HepG2 (cell line): ENCODE data around the gene PFN2. TPM values are rescaled to one million over a fixed set of nuclear protein-coding genes. Genes with fewer than 3 reads are reported as not detected.

Experiments used
- CHCHD3 ChIP-seq: sonication (generic); formaldehyde crosslinking; IDR thresholded peaks from 2 replicates; pipeline ENCODE4 v1.8.0; 2022; ENCODE audit warnings: mild to moderate bottlenecking, missing genetic modification reagents, moderate library complexity
- CREBL2 ChIP-seq: sonication (generic); formaldehyde crosslinking; IDR thresholded peaks from 2 replicates; pipeline ENCODE4 v1.8.1; 2023; ENCODE audit warnings: missing genetic modification reagents, mild to moderate bottlenecking, borderline replicate concordance
- GATAD2A ChIP-seq: IDR thresholded peaks from 2 replicates; pipeline ENCODE4 v1.6.1; 2016
- HNF4A ChIP-seq: sonication (generic); formaldehyde crosslinking; IDR thresholded peaks from 2 replicates; pipeline ENCODE4 v1.4.0; 2020; ENCODE audit warnings: missing genetic modification reagents
- HOXD1 ChIP-seq: sonication (generic); formaldehyde crosslinking; IDR thresholded peaks from 2 replicates; pipeline ENCODE4 v1.5.0; 2020; ENCODE audit warnings: missing genetic modification reagents
- MAFK ChIP-seq, 2 experiments: IDR thresholded peaks in 1 of 2; conservative IDR thresholded peaks in 1 of 2; 2 replicates each; pipeline ENCODE4 v1.6.1; 2011; ENCODE audit warnings: improper control_type of control experiment in 2 of 2, low read length in 2 of 2
- MBNL3 ChIP-seq: fragments of 250-450 bp; sonication (Bioruptor Pico); conservative IDR thresholded peaks from 2 replicates; pipeline ENCODE4 v1.8.0; 2022; ENCODE audit warnings: mild to moderate bottlenecking, inconsistent platforms
- NFE2 ChIP-seq: sonication (generic); formaldehyde crosslinking; IDR thresholded peaks from 2 replicates; pipeline ENCODE4 v1.4.0; 2020; ENCODE audit warnings: missing genetic modification reagents
- NFE2L1 ChIP-seq: sonication (generic); formaldehyde crosslinking; IDR thresholded peaks from 2 replicates; pipeline ENCODE4 v1.4.0; 2020; ENCODE audit warnings: missing genetic modification reagents, mild to moderate bottlenecking, borderline replicate concordance
- RAD51 ChIP-seq: fragments of 450-650 bp; IDR thresholded peaks from 2 replicates; pipeline ENCODE4 v1.6.1; 2016; ENCODE audit warnings: borderline replicate concordance
- SMC3 ChIP-seq: IDR thresholded peaks from 2 replicates; pipeline ENCODE4 v1.6.1; 2011; ENCODE audit warnings: low read length, improper control_type of control experiment
- SP5 ChIP-seq: IDR thresholded peaks from 2 replicates; pipeline ENCODE4 v1.6.1; 2016; ENCODE audit warnings: low read depth, borderline replicate concordance
- THYN1 ChIP-seq: sonication (generic); formaldehyde crosslinking; IDR thresholded peaks from 2 replicates; pipeline ENCODE4 v1.8.1; 2023; ENCODE audit warnings: low read depth, mild to moderate bottlenecking, moderate library complexity, missing genetic modification reagents, borderline replicate concordance
- ZFP90 ChIP-seq: sonication (generic); formaldehyde crosslinking; IDR thresholded peaks from 2 replicates; pipeline ENCODE4 v1.8.0; 2022; ENCODE audit warnings: missing genetic modification reagents, mild to moderate bottlenecking, inconsistent platforms, borderline replicate concordance
- ZNF17 ChIP-seq: sonication (generic); formaldehyde crosslinking; IDR thresholded peaks from 2 replicates; pipeline ENCODE4 v1.5.0; 2020; ENCODE audit warnings: mild to moderate bottlenecking, missing genetic modification reagents
- ZNF501 ChIP-seq: sonication (generic); formaldehyde crosslinking; IDR thresholded peaks from 2 replicates; pipeline ENCODE4 v1.5.1; 2020; ENCODE audit warnings: mild to moderate bottlenecking, moderate library complexity, missing genetic modification reagents
- ZNF577 ChIP-seq: sonication (generic); formaldehyde crosslinking; IDR thresholded peaks from 2 replicates; pipeline ENCODE4 v1.4.0; 2020; ENCODE audit warnings: mild to moderate bottlenecking, low read depth, missing genetic modification reagents, borderline replicate concordance
- ZNF616 ChIP-seq: sonication (generic); formaldehyde crosslinking; IDR thresholded peaks from 2 replicates; pipeline ENCODE4 v1.5.0; 2020; ENCODE audit warnings: low read depth, mild to moderate bottlenecking, missing genetic modification reagents
- polyA plus RNA-seq, 8 experiments: library from polyadenylated mRNA; depleted of rRNA in 3 of 8; stranded (reverse) in 7 of 8; unstranded in 1 of 8; fragments of >200 nt; fragmentation: Illumina TruSeq in 4 of 8; extraction: Trizol in 4 of 8; gene quantifications; 2 replicates each; pipeline versions ENCODE4 v1.2.1 to v1.2.3, GENCODE V29; 2011 to 2016; ENCODE audit warnings: low read depth in 4 of 8, missing spikeins in 1 of 8, mixed read lengths in 1 of 8; ENCODE audit not compliant: insufficient read depth in 1 of 8
- total RNA-seq, 5 experiments: library from RNA; depleted of rRNA; stranded (reverse); fragments of >200 nt; fragmentation: Illumina TruSeq; extraction: Trizol; gene quantifications; 2 replicates each; pipeline ENCODE4 v1.2.3, GENCODE V29; 2016; ENCODE audit warnings: low read depth in 1 of 5
- TF ChIP-seq, protein P1 (sequence below): sonication (generic); formaldehyde crosslinking; IDR thresholded peaks from 2 replicates; pipeline ENCODE4 v1.4.0; 2020; ENCODE audit warnings: missing genetic modification reagents, borderline replicate concordance
- TF ChIP-seq, protein P2 (sequence below): sonication (generic); formaldehyde crosslinking; IDR thresholded peaks from 2 replicates; pipeline ENCODE4 v1.8.0; 2022; ENCODE audit warnings: missing genetic modification reagents, mild to moderate bottlenecking, inconsistent platforms, borderline replicate concordance
- TF ChIP-seq, protein P3 (sequence below), 2 experiments: sonication (generic) in 1 of 2; formaldehyde crosslinking in 1 of 2; IDR thresholded peaks; 2 replicates each; pipeline versions ENCODE4 v1.6.1 to v1.9.0; 2014 to 2022; ENCODE audit warnings: antibody characterized with exemption in 1 of 2, borderline replicate concordance in 1 of 2, inconsistent platforms in 1 of 2, low read depth in 1 of 2, missing genetic modification reagents in 1 of 2

Gene PFN2
- total and polyA plus RNA-seq, 2 of the 13 experiments (the other 11 are each of a cell fraction or from before 2014, with no cell fraction given), result 57.3 to 150 TPM

DNA sequence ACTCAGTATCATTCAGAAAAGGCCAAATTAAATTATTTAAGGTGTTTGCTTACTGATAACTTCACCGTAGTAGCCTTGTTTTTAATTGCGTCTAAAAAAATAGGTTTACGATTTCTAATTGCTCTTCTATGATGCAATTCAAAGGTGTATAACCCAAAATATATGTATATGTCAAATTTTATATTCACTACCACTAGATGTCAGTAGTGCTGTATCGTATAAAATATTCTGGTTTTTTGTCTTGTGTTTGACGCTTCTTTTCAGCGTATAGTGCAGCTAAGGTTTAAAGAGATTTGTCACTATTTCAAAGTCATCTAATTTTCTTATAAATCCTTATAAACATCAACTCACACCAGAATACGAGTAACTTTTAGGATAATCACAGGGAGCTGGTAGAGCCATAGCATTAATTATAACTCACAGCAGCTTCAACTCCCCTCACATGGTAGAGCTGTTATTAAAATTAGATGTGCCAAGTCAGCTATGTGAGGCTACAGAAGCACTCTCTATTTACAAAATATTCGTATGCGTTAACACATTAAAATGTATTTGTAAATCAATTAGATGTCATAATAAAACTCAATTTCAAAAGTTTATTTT lies 3.5 kb downstream of the PFN2 start (continued):
- TF ChIP-seq ZNF616 (CRISPR knock-in tag) (no peak), NFE2 (CRISPR knock-in tag) (no peak), NFE2L1 (no peak), CHCHD3 (CRISPR knock-in tag) (no peak), RAD51 (no peak), ZFP90 (CRISPR knock-in tag) (no peak), HNF4A (CRISPR knock-in tag) (no peak), MBNL3 (CRISPR knock-in tag) (no peak), ZNF17 (CRISPR knock-in tag) (no peak), SP5 (CRISPR knock-in tag) (no peak), CREBL2 (no peak), ZNF501 (CRISPR knock-in tag) (no peak), THYN1 (CRISPR knock-in tag) (no peak), HOXD1 (CRISPR knock-in tag) (no peak), ZNF577 (CRISPR knock-in tag) (no peak), GATAD2A (peak; percentile 24; the same call in 1 of the 2 replicates), SMC3 (peak; percentile 32; the same call in 1 of the 2 replicates), MAFK (conservative IDR thresholded peaks at IDR 0.05 in 1 of 2, IDR thresholded peaks at IDR 0.05 in 1 of 2; ENCODE audit: low read length in 2 of 2) (no peak; a peak in 1 of 4 replicates)
- TF ChIP-seq, protein P1, sequence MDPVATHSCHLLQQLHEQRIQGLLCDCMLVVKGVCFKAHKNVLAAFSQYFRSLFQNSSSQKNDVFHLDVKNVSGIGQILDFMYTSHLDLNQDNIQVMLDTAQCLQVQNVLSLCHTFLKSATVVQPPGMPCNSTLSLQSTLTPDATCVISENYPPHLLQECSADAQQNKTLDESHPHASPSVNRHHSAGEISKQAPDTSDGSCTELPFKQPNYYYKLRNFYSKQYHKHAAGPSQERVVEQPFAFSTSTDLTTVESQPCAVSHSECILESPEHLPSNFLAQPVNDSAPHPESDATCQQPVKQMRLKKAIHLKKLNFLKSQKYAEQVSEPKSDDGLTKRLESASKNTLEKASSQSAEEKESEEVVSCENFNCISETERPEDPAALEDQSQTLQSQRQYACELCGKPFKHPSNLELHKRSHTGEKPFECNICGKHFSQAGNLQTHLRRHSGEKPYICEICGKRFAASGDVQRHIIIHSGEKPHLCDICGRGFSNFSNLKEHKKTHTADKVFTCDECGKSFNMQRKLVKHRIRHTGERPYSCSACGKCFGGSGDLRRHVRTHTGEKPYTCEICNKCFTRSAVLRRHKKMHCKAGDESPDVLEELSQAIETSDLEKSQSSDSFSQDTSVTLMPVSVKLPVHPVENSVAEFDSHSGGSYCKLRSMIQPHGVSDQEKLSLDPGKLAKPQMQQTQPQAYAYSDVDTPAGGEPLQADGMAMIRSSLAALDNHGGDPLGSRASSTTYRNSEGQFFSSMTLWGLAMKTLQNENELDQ (CRISPR knock-in tag), result no peak
- TF ChIP-seq, protein P2, sequence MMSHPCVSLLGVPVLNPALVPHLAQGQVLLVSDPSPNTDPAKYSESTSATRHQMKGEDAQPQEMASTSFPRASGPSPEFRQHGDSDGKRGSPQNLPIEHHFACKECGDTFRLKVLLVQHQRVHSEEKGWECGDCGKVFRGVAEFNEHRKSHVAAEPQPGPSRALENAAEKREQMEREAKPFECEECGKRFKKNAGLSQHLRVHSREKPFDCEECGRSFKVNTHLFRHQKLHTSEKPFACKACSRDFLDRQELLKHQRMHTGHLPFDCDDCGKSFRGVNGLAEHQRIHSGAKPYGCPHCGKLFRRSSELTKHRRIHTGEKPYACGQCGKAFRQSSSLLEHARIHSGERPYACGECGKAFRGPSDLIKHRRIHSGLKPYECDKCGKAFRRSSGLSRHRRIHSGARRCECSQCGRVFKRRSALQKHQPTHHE, result no peak
- TF ChIP-seq, protein P3, sequence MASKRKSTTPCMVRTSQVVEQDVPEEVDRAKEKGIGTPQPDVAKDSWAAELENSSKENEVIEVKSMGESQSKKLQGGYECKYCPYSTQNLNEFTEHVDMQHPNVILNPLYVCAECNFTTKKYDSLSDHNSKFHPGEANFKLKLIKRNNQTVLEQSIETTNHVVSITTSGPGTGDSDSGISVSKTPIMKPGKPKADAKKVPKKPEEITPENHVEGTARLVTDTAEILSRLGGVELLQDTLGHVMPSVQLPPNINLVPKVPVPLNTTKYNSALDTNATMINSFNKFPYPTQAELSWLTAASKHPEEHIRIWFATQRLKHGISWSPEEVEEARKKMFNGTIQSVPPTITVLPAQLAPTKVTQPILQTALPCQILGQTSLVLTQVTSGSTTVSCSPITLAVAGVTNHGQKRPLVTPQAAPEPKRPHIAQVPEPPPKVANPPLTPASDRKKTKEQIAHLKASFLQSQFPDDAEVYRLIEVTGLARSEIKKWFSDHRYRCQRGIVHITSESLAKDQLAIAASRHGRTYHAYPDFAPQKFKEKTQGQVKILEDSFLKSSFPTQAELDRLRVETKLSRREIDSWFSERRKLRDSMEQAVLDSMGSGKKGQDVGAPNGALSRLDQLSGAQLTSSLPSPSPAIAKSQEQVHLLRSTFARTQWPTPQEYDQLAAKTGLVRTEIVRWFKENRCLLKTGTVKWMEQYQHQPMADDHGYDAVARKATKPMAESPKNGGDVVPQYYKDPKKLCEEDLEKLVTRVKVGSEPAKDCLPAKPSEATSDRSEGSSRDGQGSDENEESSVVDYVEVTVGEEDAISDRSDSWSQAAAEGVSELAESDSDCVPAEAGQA (IDR thresholded peaks at IDR 0.05; ENCODE audit: low read depth), result no peak
- TF ChIP-seq, protein P3 (CRISPR knock-in tag; IDR thresholded peaks at IDR 0.05; ENCODE audit: borderline replicate concordance), result no peak
